ENCODE data around the gene ASXL2.

The ASXL2 gene

GRCh38 chr2:25842155-25842554 is 36.1 kb downstream of the ASXL2 start:
- H3K36me3 ChIP-seq (ENCODE audit: insufficient read depth): no peaks in the 10 kb centered on the region
- H3K79me2 ChIP-seq (ENCODE audit: insufficient read depth, low read depth): no peaks in the 10 kb centered on the region
- no peaks in the 10 kb centered on the region for H4K20me1 ChIP-seq (ENCODE audit: insufficient read depth)
- H3K27me3 ChIP-seq (ENCODE audit: insufficient read depth, low read depth): no peaks in the 10 kb centered on the region; the same call in 1 of the 2 replicates
- H3K27ac ChIP-seq: no peak overlapping the region
- H3K9ac ChIP-seq: no peak overlapping the region
- H2AFZ ChIP-seq (ENCODE audit: low read depth): no peak overlapping the region
- H3K4me1 ChIP-seq (ENCODE audit: low read depth, poor library complexity, severe bottlenecking): no peaks in the 10 kb centered on the region
- no peak for TF ChIP-seq CTCF (conservative IDR thresholded peaks at IDR 0.05; ENCODE audit: low read depth, low read length)
- H3K4me2 ChIP-seq: no peak overlapping the region
- H3K4me3 ChIP-seq (IDR thresholded peaks at IDR 0.05; ENCODE audit: insufficient read depth, low read depth, low read length): no peak overlapping the region

DNA sequence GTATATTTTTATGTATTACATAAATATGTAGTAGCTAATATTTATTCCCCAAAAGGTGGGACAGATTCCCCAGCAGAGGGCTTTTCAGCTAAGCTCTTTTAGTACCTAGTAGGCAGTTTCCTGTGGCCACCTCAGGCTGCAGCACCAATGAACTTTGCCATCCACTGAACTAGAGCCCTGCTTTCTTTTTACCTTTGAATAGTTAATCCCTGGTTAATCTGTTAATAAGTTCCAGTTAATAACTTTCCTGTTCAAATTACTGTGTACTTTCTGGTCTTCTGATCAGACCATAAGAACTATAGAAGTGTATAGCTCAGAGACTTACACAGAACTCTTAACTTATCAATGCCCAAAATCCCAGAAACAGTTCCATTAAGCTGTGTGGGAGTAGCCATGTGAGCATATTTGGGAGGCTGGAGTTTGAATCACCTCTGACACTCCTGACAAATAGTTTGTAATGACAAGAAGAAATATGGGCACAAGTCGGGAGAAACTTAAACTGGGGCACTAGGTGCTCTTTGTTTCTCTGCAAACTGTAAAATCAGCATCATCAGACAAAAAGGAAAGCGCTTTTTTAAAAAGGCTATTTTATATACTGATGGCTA is 40.0 kb downstream of the ASXL2 start:
- no peaks in the 10 kb centered on the region for H3K4me1 ChIP-seq (ENCODE audit: low read depth, poor library complexity, severe bottlenecking)
- TF ChIP-seq CTCF (conservative IDR thresholded peaks at IDR 0.05; ENCODE audit: low read depth, low read length): no peak
- no peak overlapping the region for H2AFZ ChIP-seq (ENCODE audit: low read depth)
- no peak overlapping the region for H3K4me2 ChIP-seq
- H3K36me3 ChIP-seq (ENCODE audit: insufficient read depth): no peaks in the 10 kb centered on the region
- H3K27me3 ChIP-seq (ENCODE audit: insufficient read depth, low read depth): no peaks in the 10 kb centered on the region
- H3K4me3 ChIP-seq (IDR thresholded peaks at IDR 0.05; ENCODE audit: insufficient read depth, low read depth, low read length): no peak overlapping the region
- H4K20me1 ChIP-seq (ENCODE audit: insufficient read depth): no peaks in the 10 kb centered on the region
- H3K9ac ChIP-seq: no peak overlapping the region
- no peak overlapping the region for H3K27ac ChIP-seq
- no peaks in the 10 kb centered on the region for H3K79me2 ChIP-seq (ENCODE audit: insufficient read depth, low read depth)

GRCh38 chr2:25835906-25836305 is 42.4 kb downstream of the ASXL2 start:
- H3K4me1 ChIP-seq (ENCODE audit: low read depth, poor library complexity, severe bottlenecking): no peaks in the 10 kb centered on the region

DNA sequence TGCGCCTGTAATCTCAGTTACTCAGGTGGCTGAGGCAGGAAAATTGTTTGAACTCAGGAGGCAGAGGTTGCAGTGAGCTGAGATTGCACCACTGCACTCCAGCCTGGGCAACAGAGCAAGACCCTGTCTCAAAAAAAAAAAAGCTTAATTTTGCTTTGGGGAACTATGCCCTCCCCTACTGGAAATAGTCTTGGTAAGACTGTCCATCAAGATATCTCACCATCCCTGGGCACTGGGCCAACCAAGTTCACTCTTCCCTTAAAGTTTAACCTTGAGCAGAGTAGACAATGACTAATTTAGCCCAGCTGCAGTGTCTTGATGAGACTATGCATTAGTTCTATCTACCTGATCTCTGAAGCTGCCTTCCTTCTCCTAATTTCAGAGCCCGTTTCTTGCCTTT is 44.7 kb downstream of the ASXL2 start:
- H3K79me2 ChIP-seq (ENCODE audit: insufficient read depth, low read depth): no peaks in the 10 kb centered on the region
- H3K9ac ChIP-seq: no peak overlapping the region
- H4K20me1 ChIP-seq (ENCODE audit: insufficient read depth): no peaks in the 10 kb centered on the region
- no peak overlapping the region for H3K27ac ChIP-seq
- H3K27me3 ChIP-seq (ENCODE audit: insufficient read depth, low read depth): no peaks in the 10 kb centered on the region
- no peak overlapping the region for H3K4me2 ChIP-seq
- no peaks in the 10 kb centered on the region for H3K4me1 ChIP-seq (ENCODE audit: low read depth, poor library complexity, severe bottlenecking)
- H2AFZ ChIP-seq (ENCODE audit: low read depth): no peak overlapping the region
- TF ChIP-seq CTCF (conservative IDR thresholded peaks at IDR 0.05; ENCODE audit: low read depth, low read length): no peak
- H3K4me3 ChIP-seq (IDR thresholded peaks at IDR 0.05; ENCODE audit: insufficient read depth, low read depth, low read length): no peak overlapping the region
- H3K36me3 ChIP-seq (ENCODE audit: insufficient read depth): no peaks in the 10 kb centered on the region

More at GRCh38 chr2:25835906-25836305, 42.4 kb downstream of the ASXL2 start:
- no peaks in the 10 kb centered on the region for H3K79me2 ChIP-seq (ENCODE audit: insufficient read depth, low read depth)
- H3K27me3 ChIP-seq (ENCODE audit: insufficient read depth, low read depth): no peaks in the 10 kb centered on the region
- no peak overlapping the region for H3K27ac ChIP-seq
- no peaks in the 10 kb centered on the region for H4K20me1 ChIP-seq (ENCODE audit: insufficient read depth)
- H3K36me3 ChIP-seq (ENCODE audit: insufficient read depth): no peaks in the 10 kb centered on the region
- H3K9ac ChIP-seq: no peak overlapping the region
- H2AFZ ChIP-seq (ENCODE audit: low read depth): no peak overlapping the region
- H3K4me2 ChIP-seq: no peak overlapping the region
- no peak for TF ChIP-seq CTCF (conservative IDR thresholded peaks at IDR 0.05; ENCODE audit: low read depth, low read length)
- no peak overlapping the region for H3K4me3 ChIP-seq (IDR thresholded peaks at IDR 0.05; ENCODE audit: insufficient read depth, low read depth, low read length)
